Hematopoietic multipotent progenitor cell treated with erythropoietin and hydrocortisone succinate and interleukin-3 and kit ligand, for 17 days (in vitro differentiated cells): ENCODE results near the gene HOXA5.

Experiments
- DNase-seq: peaks from one replicate; pipeline ENCODE4 v3.0.0-alpha.2; 2015; ENCODE audit warnings: low spot score

Gene HOXA5

GRCh38 chr7:27117887-27118491 lies 25.5 kb downstream of the HOXA5 start:
- no peak for DNase-seq

GRCh38 chr7:27116962-27117886 lies 26.3 kb downstream of the HOXA5 start:
- DNase-seq, result no peak

DNA sequence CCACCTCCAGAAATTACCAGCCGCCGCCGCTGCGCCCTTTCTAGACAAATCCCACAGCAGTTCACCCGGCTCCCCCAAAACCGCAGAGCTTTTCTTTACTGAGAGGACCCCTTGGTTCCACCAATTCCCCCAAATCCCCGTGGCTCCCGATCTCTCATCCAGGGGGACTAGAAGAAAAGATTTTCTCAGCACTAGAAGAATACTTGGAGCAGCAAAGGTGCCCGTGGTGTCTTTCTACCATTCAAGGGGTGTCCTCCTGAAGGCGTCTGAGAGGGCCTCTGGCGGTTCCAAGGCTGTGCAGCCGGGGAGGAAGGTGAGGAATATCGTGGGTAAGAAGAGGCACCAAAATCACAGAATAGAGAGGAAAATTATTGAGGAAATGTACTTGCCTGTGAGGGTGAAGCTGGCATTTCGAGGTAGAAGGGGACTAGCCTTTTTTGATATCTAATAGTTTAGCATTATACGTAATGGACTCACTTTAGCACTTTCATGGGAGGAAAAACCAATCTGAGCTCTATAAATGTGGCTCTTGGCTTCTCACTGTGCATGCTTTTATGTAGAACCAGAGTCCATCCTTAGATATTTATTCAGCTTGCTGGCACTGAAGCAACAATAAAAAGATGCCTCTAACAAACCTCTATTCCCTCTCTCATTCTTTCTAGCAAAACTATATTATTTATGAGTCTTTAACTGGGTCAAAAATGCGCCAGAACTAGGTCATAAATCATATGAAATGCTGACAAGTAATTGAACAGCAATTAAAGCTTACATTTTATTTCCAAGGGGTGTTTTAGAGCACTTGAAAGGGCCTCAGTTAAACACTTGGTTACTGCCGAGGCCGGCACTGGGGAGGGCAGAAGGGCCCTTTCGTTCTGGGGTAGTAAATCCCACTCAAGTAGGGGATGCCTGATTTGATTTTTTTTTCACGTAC lies 27.2 kb downstream of the HOXA5 start:
- no peak for DNase-seq

GRCh38 chr7:27115221-27116026 lies 28.1 kb downstream of the HOXA5 start:
- DNase-seq, result no peak

- DNase-seq, result no peak
These were observed 28.6 kb downstream of the HOXA5 start for GRCh38 chr7:27114881-27115220.

- DNase-seq, result no peak
These were observed 29.3 kb downstream of the HOXA5 start for GRCh38 chr7:27113991-27114769.

- DNase-seq, result no peak
These were observed 30.2 kb downstream of the HOXA5 start for GRCh38 chr7:27112955-27113949.

DNA sequence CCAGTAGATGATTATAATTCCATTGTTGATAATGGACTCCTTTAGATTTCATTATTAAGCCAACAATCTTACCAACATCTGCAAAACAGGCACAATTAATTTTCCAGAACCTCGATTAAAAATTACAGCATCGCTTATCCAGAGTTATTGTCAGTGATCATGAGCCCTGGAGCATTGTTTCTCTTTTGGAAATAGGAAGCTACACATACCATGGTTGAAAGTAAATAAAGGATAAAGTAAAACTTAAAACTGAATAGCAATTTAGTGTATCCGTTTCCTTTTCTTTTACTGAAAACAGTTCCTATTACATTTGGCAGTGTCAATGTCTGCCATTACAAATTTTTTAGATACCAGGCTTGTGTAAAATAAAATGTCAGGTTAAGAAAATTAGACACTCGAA lies 31.1 kb downstream of the HOXA5 start:
- DNase-seq, result no peak

DNA sequence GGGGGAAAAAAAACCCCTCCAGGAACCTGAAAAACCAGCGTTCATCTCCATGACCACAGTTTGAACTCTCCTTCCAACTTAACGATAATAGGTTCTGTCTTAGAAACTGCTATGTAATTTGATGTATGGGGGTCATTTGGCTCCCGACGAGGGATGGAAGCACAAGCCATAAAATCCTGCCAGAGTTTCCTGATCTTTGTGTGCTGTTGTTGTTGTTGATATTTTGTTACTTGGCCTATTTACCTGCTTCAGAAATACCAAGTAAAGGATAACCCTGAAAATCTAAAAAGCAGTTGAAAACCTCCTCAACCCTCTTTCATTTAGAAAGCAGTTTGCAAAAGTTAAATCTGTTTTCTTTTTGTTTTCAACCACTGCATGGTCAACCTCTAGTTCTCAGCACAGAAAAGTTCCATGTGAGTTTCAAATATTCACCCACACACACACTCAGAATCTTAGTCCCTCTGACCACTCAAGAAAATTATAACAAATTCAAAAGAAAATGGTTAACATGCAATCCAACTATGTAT lies 31.7 kb downstream of the HOXA5 start:
- DNase-seq, result no peak

GRCh38 chr7:27111042-27111750 lies 32.3 kb downstream of the HOXA5 start:
- DNase-seq, result no peak

GRCh38 chr7:27110186-27111031 lies 33.1 kb downstream of the HOXA5 start:
- DNase-seq, result no peak

- no peak for DNase-seq
These were observed 33.9 kb downstream of the HOXA5 start for GRCh38 chr7:27109466-27110185.

GRCh38 chr7:27108390-27109127 lies 34.9 kb downstream of the HOXA5 start:
- no peak for DNase-seq

DNA sequence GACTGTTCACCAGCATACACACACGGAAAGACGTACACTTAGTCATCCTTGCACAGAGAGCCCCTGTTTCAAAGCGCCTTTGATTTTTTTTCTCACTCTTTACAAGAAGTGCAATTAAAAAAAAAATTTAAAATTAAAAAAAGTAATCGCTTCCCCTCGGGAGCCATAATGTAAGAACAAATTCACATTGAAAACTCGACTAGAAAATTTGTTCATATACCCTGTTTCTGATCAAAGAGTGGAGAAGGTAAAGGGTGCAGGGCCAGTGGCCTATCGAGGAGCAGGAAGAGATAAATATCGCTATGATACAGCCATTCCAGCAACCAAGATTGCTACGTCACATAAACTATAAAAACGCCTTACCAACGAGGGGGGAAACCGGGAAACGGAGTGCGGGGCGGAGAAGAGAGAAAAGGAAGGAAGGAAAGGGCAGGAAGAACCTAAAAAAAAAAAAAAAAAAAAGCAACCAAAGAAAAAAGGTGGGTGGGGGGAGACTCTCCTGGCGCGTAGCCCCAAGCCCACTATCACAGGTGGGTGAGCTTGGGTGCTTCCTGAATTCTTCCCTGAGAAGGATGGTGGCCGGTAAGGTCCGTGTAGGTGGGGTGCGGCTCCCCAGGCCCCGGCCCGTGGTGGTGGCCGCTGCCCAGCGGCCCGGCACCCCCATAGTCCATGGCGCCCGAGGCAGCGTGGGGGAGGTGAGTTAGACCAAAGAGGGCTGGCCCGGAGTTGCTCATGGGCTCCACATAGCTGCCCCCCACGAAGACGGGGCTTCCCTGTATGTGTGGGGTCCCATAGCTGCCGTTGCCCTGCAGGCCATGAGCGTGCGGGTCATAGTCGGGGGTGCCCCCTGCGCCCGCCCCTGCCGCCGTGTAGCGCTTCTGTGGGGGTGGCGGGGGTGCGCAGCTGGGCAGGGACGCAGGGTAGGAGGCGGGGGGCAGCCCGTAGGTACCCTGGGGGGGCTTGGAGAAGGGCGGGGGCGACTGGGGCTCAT lies 35.8 kb downstream of the HOXA5 start:
- DNase-seq, result no peak

GRCh38 chr7:27106901-27107240 lies 36.6 kb downstream of the HOXA5 start:
- no peak for DNase-seq
